Tibial nerve (tissue), 4 donors: ENCODE results near the gene PPRC1. TPM values are rescaled to one million over a fixed set of nuclear protein-coding genes. Genes with fewer than 3 reads are reported as not detected.

ENCODE experiments used
- DNase-seq, 2 donors: peaks; one replicate each; pipeline ENCODE4 v3.0.0-alpha.2; 2019; ENCODE audit warnings: low spot score in 2 of 2
- H3K27ac ChIP-seq, 4 donors: fragments of 200-600 bp; sonication (generic) in 3 of 4; one replicate each; pipeline ENCODE4 v1.5.1; 2017 to 2019; ENCODE audit warnings: mild to moderate bottlenecking in 1 of 4
- H3K27me3 ChIP-seq, 2 donors: fragments of 200-600 bp; sonication (generic) in 1 of 2; one replicate each; pipeline versions ENCODE4 v1.5.1 to v1.6.0; 2017 to 2019
- H3K36me3 ChIP-seq, 3 donors: fragments of 200-600 bp; sonication (generic); one replicate each; pipeline ENCODE4 v1.5.1; 2018 to 2019
- H3K4me1 ChIP-seq, 4 donors: fragments of 200-600 bp; sonication (generic) in 3 of 4; one replicate each; pipeline ENCODE4 v1.5.1; 2017 to 2019
- H3K4me3 ChIP-seq, 4 donors: fragments of 200-600 bp; sonication (generic) in 3 of 4; one replicate each; pipeline ENCODE4 v1.5.1; 2017 to 2019; ENCODE audit warnings: mild to moderate bottlenecking in 1 of 4, moderate library complexity in 1 of 4
- H3K9me3 ChIP-seq, 4 donors: fragments of 200-600 bp; sonication (generic) in 3 of 4; one replicate each; pipeline ENCODE4 v1.5.1; 2017 to 2019
- CTCF ChIP-seq, 5 experiments: fragments of 200-600 bp in 3 of 5; fragments of 450-650 bp in 2 of 5; sonication (generic) in 3 of 5; IDR thresholded peaks; one replicate each; pipeline ENCODE4 v1.5.1; 2016 to 2019; ENCODE audit warnings: antibody characterized with exemption in 5 of 5, mild to moderate bottlenecking in 3 of 5, moderate library complexity in 2 of 5
- EP300 ChIP-seq, 2 donors: sonication (generic); formaldehyde crosslinking; IDR thresholded peaks; one replicate each; pipeline ENCODE4 v1.6.1; 2017; ENCODE audit warnings: antibody characterized with exemption in 2 of 2, mild to moderate bottlenecking in 1 of 2
- POLR2A ChIP-seq, 2 donors: fragments of 450-650 bp; IDR thresholded peaks; one replicate each; pipeline ENCODE4 v1.6.1; 2017; ENCODE audit warnings: antibody characterized with exemption in 2 of 2, mild to moderate bottlenecking in 2 of 2, moderate library complexity in 2 of 2
- WGBS, 2 donors: methylation state at CpG; one replicate each; pipeline ENCODE4 v1.1.5; 2018; 5-methylcytosine and 5-hydroxymethylcytosine counted together
- total RNA-seq, 4 donors: library from RNA; depleted of rRNA; stranded (reverse); fragments of >200 nt; gene quantifications; one replicate each; pipeline ENCODE4 v1.1.0, GENCODE V29; 2016

PPRC1 gene
- 10 to 100 TPM; 10.1 to 26.4 (median 18.7) TPM for total RNA-seq

GRCh38 chr10:102132563-102133372, at the start of gene PPRC1:
Gene PPRC1, plus strand, starts transcription at chr10:102133040. Its CDS starts 29 bp downstream, at chr10:102133069.
- H3K27ac ChIP-seq = peak within 1 kb of the TSS; percentile 81 to 96 (median 92)
- TF ChIP-seq POLR2A (IDR thresholded peaks at IDR 0.05) (peak in 1 of 2 donors; percentile 71), CTCF (IDR thresholded peaks at IDR 0.05) (peak; percentile 89 to 95 (median 90)), EP300 (IDR thresholded peaks at IDR 0.05) (peak; percentile 59 to 92)
- WGBS, 2 donors = 0% methylated on average over 50 to 64 of the region's 64 CpGs

GRCh38 chr10:102083541-102083940, 49.3 kb upstream of the PPRC1 start:
- H3K36me3 ChIP-seq = no peaks in the 10 kb centered on the region
- no peaks in the 10 kb centered on the region for H3K9me3 ChIP-seq
- no peak overlapping the region for H3K4me3 ChIP-seq
- H3K4me1 ChIP-seq = no peaks in the 10 kb centered on the region
- 89 to 94% methylated on average over 3 of the region's 3 CpGs for WGBS, 2 donors
- no peak for TF ChIP-seq POLR2A (IDR thresholded peaks at IDR 0.05)
- no peak for TF ChIP-seq CTCF (IDR thresholded peaks at IDR 0.05)
- TF ChIP-seq EP300 (IDR thresholded peaks at IDR 0.05) = no peak
- no peak overlapping the region for H3K27ac ChIP-seq
- no peaks in the 10 kb centered on the region for H3K27me3 ChIP-seq
- DNase-seq = no peak

More at GRCh38 chr10:102132563-102133372, at the start of gene PPRC1:
- no peaks in the 10 kb centered on the region for H3K9me3 ChIP-seq
- peaks cover 0 to 3% (median under 1%) of the 10 kb centered on the region in 3 donors for H3K36me3 ChIP-seq
- DNase-seq = peak; percentile 97 to 98
- H3K4me1 ChIP-seq = peaks cover 0 to 42% (median 11%) of the 10 kb centered on the region in 4 donors
- no peaks in the 10 kb centered on the region for H3K27me3 ChIP-seq
- peak within 1 kb of the TSS; percentile 77 to 99 (median 92) for H3K4me3 ChIP-seq

GRCh38 chr10:102085336-102085735, 47.5 kb upstream of the PPRC1 start:
- Histone ChIP-seq H3K4me3 (no peak overlapping the region), H3K4me1 (no peaks in the 10 kb centered on the region), H3K27me3 (no peaks in the 10 kb centered on the region), H3K27ac (no peak overlapping the region), H3K36me3 (no peaks in the 10 kb centered on the region), H3K9me3 (no peaks in the 10 kb centered on the region)
- DNase-seq = no peak
- 78 to 79% methylated on average over 3 of the region's 3 CpGs for WGBS, 2 donors
- TF ChIP-seq POLR2A (IDR thresholded peaks at IDR 0.05) = no peak
- no peak for TF ChIP-seq CTCF (IDR thresholded peaks at IDR 0.05)
- no peak for TF ChIP-seq EP300 (IDR thresholded peaks at IDR 0.05)

- no peak overlapping the region for H3K4me3 ChIP-seq
- WGBS, 2 donors = 96% methylated on average over 8 of the region's 8 CpGs
- no peak overlapping the region for H3K27ac ChIP-seq
- no peaks in the 10 kb centered on the region for H3K36me3 ChIP-seq
- no peak for DNase-seq
- TF ChIP-seq EP300 (IDR thresholded peaks at IDR 0.05) (no peak), POLR2A (IDR thresholded peaks at IDR 0.05) (no peak), CTCF (IDR thresholded peaks at IDR 0.05) (no peak)
- no peaks in the 10 kb centered on the region for H3K9me3 ChIP-seq
- no peaks in the 10 kb centered on the region for H3K27me3 ChIP-seq
- no peaks in the 10 kb centered on the region for H3K4me1 ChIP-seq
Observed at GRCh38 chr10:102086196-102086595, 46.6 kb upstream of the PPRC1 start.

GRCh38 chr10:102090772-102091171, 42.1 kb upstream of the PPRC1 start:
- no peak for DNase-seq
- no peak for TF ChIP-seq POLR2A (IDR thresholded peaks at IDR 0.05)
- no peak for TF ChIP-seq EP300 (IDR thresholded peaks at IDR 0.05)
- TF ChIP-seq CTCF (IDR thresholded peaks at IDR 0.05) = no peak
- H3K4me1 ChIP-seq = no peaks in the 10 kb centered on the region
- H3K4me3 ChIP-seq = no peak overlapping the region
- no peaks in the 10 kb centered on the region for H3K27me3 ChIP-seq
- peaks cover 0 to 6% (median 0%) of the 10 kb centered on the region in 3 donors for H3K36me3 ChIP-seq
- H3K9me3 ChIP-seq = no peaks in the 10 kb centered on the region
- WGBS, 2 donors = 40 to 47% methylated on average over 2 of the region's 2 CpGs
- H3K27ac ChIP-seq = no peak overlapping the region
